ENCODE data around the gene WNT1. TPM values are rescaled to one million over a fixed set of nuclear protein-coding genes. Genes with fewer than 3 reads are reported as not detected.

WNT1 gene
- total and polyA plus RNA-seq, 9 of the 15 experiments (the other 6 are each of a cell fraction or from before 2014, with no cell fraction given), result not detected

DNA sequence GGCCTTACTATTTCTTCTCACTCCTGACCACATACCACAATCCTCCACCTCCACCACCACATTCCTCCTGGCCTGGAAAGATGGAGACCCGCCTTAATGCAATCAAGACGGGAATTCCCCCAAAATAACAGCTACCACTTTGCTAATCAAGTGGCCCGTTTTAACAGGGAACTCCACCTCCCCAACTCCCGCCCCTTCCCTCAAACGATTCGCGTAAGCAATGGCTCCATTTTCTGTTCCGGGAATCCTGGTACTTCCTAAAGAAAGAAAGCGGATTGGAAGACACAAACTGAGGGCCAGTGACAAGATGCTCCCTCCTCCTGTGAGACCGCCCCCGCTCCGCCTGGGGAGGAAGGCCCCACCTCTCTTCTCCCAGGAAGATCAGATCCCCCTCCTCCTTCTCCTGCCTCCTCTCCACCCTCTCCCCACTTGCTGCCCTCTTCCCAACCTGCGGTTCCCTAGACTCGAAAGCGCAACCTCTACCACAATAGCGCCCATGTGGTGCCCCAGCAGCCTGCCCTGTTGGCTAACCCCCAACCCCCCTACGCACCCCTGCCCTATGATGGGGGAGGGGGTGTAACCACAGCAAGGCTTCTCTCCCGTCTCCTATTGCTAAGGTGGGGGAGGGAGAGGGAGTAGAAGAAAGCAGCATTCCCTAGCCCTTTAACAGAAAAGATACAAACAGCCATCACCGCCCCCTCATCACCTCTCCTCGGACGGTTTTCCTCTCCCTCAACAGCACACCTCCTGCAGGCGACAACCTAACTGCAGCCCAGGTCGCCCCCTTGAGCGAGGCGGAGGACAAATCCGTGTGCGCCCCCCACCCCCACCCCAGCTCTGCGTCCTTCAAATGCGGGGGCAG, 21.6 kb upstream of the WNT1 start (continued):
- TF ChIP-seq, protein P1, sequence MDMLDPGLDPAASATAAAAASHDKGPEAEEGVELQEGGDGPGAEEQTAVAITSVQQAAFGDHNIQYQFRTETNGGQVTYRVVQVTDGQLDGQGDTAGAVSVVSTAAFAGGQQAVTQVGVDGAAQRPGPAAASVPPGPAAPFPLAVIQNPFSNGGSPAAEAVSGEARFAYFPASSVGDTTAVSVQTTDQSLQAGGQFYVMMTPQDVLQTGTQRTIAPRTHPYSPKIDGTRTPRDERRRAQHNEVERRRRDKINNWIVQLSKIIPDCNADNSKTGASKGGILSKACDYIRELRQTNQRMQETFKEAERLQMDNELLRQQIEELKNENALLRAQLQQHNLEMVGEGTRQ (CRISPR knock-in tag; IDR thresholded peaks at IDR 0.05), result no peak
- TF ChIP-seq CREB1 (IDR thresholded peaks at IDR 0.05) (no peak), CREB1 (CRISPR knock-in tag; IDR thresholded peaks at IDR 0.05) (0 out of 2 replicates have a peak, but pooled peaks have one; percentile 4), RUNX1 (IDR thresholded peaks at IDR 0.05; ENCODE audit: low read depth) (no peak), ZNF785 (CRISPR knock-in tag; IDR thresholded peaks at IDR 0.05) (no peak), FOXA1 (IDR thresholded peaks at IDR 0.05; ENCODE audit: borderline replicate concordance) (no peak), EHMT2 (IDR thresholded peaks at IDR 0.05) (no peak), KHSRP (IDR thresholded peaks at IDR 0.05) (no peak), KDM4B (IDR thresholded peaks at IDR 0.05; ENCODE audit: borderline replicate concordance in 2 of 2, low read depth in 1 of 2) (no peak; a peak in 1 of 4 replicates), NFXL1 (CRISPR knock-in tag; IDR thresholded peaks at IDR 0.05) (no peak), SMARCA4 (IDR thresholded peaks at IDR 0.05) (peak; percentile 43; the same call in 1 of the 2 replicates), DIDO1 (tag; IDR thresholded peaks at IDR 0.05; ENCODE audit: low read depth) (no peak), JUN (IDR thresholded peaks at IDR 0.05; ENCODE audit: borderline replicate concordance, low read depth, low read length) (no peak), JUN (CRISPR knock-in tag; IDR thresholded peaks at IDR 0.05; ENCODE audit: borderline replicate concordance) (0 out of 2 replicates have a peak, but pooled peaks have one; percentile 74), MYNN (IDR thresholded peaks at IDR 0.05) (no peak), MYNN (CRISPR knock-in tag; IDR thresholded peaks at IDR 0.05) (no peak), ZNF668 (CRISPR knock-in tag; IDR thresholded peaks at IDR 0.05) (no peak), NR2C1 (IDR thresholded peaks at IDR 0.05) (no peak), NR2C1 (tag; IDR thresholded peaks at IDR 0.05) (no peak), CTBP1 (IDR thresholded peaks at IDR 0.05; ENCODE audit: borderline replicate concordance) (peak; percentile 59), TBL1XR1 (IDR thresholded peaks at IDR 0.05; ENCODE audit: low read length in 2 of 2) (no peak; a peak in 1 of 4 replicates)
- TF ChIP-seq, protein P2, sequence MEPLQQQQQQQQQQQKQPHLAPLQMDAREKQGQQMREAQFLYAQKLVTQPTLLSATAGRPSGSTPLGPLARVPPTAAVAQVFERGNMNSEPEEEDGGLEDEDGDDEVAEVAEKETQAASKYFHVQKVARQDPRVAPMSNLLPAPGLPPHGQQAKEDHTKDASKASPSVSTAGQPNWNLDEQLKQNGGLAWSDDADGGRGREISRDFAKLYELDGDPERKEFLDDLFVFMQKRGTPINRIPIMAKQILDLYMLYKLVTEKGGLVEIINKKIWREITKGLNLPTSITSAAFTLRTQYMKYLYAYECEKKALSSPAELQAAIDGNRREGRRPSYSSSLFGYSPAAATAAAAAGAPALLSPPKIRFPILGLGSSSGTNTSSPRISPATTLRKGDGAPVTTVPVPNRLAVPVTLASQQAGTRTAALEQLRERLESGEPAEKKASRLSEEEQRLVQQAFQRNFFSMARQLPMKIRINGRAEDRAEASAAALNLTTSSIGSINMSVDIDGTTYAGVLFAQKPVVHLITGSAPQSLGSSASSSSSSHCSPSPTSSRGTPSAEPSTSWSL (CRISPR knock-in tag; IDR thresholded peaks at IDR 0.05; ENCODE audit: borderline replicate concordance), result no peak
- TF ChIP-seq, protein P3, sequence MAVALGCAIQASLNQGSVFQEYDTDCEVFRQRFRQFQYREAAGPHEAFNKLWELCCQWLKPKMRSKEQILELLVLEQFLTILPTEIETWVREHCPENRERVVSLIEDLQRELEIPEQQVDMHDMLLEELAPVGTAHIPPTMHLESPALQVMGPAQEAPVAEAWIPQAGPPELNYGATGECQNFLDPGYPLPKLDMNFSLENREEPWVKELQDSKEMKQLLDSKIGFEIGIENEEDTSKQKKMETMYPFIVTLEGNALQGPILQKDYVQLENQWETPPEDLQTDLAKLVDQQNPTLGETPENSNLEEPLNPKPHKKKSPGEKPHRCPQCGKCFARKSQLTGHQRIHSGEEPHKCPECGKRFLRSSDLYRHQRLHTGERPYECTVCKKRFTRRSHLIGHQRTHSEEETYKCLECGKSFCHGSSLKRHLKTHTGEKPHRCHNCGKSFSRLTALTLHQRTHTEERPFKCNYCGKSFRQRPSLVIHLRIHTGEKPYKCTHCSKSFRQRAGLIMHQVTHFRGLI (CRISPR knock-in tag; IDR thresholded peaks at IDR 0.05), result no peak
- TF ChIP-seq, protein P4, sequence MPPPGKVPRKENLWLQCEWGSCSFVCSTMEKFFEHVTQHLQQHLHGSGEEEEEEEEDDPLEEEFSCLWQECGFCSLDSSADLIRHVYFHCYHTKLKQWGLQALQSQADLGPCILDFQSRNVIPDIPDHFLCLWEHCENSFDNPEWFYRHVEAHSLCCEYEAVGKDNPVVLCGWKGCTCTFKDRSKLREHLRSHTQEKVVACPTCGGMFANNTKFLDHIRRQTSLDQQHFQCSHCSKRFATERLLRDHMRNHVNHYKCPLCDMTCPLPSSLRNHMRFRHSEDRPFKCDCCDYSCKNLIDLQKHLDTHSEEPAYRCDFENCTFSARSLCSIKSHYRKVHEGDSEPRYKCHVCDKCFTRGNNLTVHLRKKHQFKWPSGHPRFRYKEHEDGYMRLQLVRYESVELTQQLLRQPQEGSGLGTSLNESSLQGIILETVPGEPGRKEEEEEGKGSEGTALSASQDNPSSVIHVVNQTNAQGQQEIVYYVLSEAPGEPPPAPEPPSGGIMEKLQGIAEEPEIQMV (tag; conservative IDR thresholded peaks at IDR 0.05; ENCODE audit: low read depth), result no peak
- TF ChIP-seq, protein P5, sequence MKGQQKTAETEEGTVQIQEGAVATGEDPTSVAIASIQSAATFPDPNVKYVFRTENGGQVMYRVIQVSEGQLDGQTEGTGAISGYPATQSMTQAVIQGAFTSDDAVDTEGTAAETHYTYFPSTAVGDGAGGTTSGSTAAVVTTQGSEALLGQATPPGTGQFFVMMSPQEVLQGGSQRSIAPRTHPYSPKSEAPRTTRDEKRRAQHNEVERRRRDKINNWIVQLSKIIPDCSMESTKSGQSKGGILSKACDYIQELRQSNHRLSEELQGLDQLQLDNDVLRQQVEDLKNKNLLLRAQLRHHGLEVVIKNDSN (CRISPR knock-in tag; IDR thresholded peaks at IDR 0.05), result no peak

Data from K562 (cell line).